CD4-positive, alpha-beta T cell treated with Interleukin-17A for 1 hour (primary cell): Measurements from ENCODE around the gene CLBA1.

ENCODE experiments used
- DNase-seq: peaks from one replicate; pipeline ENCODE4 v3.0.0-alpha.2; 2020

CLBA1 gene

DNA sequence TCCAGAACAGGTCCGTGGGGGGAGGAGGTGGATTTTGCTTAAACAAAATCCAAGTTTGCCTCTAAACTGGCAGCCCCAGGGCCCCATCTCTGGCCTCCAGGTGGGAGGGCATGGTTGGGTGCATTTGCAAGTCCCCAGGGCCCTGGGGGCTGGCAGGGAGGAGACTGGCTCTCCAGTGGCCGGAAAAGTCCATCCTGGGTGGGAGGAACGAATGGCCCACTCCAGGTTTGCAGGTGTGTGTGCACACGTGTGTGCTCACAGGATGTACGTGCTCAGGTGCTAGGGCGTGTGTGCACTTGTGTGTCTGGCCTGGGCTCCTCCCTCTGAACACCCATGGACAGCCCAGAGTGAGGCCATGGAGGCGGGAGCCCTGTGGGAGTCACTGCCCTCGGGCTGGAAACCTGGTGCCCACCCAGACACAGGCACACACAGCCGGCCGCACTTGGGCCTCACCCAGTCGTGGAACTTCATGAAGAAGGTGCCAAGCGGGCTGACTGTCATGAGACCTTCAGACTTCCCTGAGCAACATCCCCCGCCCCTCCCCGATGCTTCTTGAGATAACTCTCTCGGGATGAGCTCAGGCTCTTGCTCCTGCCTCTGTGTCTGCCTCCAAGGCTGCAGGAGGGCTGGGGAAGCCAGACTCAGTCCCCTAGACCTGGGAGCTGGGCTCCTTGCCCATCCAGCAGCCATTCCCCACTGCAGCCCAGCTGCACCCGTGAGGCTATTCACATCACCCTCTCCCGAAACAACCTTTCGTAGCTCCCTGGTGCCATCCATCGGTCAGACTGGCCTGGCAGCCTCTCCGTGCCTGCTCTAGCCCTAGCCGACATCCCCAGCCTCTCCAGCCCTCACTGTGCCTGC is 16.8 kb upstream of the CLBA1 start:
- DNase-seq, result no peak

DNA sequence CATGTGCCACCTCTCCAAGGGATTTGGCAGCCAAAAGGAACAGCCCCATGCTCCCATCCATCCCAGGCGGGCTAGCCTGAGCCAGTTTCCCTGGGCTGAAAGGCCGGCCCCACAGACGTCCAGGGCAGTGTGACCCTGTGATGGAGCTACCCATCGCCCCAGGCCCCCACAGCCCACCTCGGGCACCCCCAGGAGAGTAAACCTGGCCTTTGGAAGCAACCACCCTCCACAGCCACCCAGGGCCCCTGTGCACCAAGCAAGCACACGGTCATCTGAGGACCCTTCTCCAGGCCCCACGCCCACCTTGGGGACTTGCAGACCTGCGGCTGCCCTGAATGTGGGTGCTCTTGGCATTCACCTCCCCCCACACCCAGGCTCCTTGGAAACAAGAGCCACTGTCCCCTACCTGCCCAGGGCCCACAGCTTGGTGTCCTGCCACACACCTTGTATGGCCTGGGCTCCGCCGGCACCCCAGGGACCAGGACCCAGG is 15.8 kb upstream of the CLBA1 start:
- DNase-seq, result no peak

DNA sequence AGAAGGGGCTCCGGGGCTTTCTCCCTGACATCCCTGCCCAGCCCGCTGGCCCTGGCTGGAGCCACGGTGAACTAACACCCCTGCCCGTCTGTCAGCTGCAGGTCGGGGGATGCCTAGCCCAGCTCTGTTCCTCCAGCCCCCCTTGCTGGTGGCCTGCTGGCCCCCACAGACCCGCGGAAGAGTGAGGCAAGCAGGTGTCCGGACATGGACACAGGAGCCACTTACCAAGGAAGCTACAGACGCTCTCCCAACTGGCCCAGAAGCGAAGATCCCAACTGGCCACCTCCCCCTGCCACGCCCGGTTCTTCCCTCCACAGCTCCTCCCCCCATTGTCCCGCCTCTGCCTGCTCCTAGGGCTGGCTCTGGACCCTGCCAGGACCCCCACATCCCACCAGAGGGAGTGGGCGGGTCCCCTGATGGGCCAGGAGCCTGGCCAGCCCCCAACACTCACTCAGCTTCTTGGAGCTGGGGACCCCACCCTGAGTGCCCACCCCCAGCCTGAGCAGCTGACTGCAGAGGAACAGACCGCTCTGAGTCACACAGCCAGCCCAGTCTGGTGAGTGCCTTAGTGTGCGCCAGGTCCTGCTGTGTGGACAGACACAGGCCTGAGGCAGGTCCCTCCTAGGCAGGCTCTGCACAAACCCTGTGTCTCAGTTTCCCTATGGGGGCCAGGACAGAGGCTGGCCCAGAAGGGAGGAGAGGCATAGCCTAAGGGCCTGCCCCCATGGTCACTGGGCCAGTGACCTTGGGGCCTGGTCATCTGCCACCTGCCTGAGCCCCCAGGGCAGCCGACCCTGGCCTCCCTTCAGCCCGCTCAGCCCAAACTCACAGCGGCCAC is 15.1 kb upstream of the CLBA1 start:
- DNase-seq, result no peak

GRCh38 chr14:104971447-104972240 is 13.9 kb upstream of the CLBA1 start:
- no peak for DNase-seq

DNA sequence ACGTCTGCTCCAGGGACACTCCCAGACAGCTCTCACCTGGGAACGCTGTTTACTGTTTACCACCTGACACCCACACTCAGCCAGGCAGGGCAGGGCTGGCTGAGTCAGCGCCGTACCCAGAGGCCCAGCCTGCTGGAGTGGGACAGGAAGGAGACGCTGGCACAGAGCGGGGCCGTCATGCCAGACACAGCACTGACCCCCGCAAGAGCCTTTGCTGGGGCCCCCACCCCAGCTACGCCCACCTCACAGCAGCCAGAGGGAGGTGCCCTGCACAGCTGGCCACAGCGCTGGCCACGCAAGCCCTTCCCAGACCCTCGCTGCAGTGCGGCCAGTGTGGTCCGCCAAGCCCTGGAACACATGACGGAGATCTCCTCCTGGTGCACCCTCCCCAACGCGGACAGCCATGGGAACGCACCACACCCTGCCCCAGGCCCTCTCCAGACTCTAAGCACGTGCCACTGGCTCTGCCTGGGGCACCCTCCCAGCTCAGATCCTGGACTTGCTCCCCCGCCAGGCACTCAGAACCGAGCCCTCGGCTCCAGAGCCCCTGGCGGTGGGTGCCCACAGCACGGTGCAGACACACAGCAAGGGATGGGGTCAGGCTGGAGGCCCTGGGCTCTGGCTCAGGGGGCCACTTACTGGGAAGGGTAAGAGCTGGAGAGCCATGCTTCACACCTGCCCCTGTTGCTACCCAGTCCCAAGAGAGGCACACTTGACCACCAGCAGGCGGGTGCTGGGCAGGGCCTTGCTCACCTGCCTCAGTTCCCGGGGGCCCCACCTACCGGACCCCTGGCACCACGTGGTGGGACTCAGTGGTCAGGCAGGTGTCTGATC is 13.1 kb upstream of the CLBA1 start:
- no peak for DNase-seq

GRCh38 chr14:104973135-104973384 is 12.5 kb upstream of the CLBA1 start:
- DNase-seq, result no peak

GRCh38 chr14:104973385-104974145 is 12.0 kb upstream of the CLBA1 start:
- no peak for DNase-seq

- no peak for DNase-seq
Observed at GRCh38 chr14:104974146-104974541, 11.4 kb upstream of the CLBA1 start.

DNA sequence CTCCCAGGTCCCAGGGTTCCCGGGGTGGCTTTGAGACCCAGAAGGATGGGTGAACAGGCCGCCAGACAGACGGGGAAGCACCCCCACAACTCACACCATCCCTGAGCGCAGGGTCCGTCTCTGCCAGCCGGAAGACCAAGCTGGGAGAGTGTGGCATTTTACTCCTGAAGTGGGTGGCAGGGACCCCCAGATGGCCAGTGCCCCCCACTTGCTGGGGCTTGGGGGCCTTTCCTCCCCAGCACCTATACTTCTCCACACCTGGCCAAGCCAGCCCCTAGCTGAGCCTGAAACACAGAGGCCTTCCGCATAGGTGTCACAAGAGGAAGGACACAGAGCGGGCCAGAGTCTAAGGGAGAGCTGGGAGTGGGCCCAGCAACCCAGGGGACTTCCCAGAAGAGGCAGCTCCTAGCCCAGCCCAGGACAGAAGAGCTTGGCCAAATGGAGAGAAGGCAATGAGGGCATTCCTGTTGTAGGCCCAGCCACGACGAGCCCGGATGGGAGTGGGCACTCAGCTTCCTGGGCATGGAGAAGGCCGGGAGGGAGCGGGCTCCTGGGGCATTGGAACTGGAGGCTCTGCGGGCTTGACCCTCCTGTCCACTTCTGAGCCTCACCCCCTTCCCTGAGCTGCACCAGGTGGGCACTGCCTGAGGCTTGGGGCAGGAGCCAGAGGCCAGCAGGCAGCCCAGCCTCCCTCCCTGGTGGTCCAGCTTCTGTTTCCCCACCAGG is 10.8 kb upstream of the CLBA1 start:
- DNase-seq, result no peak

- peak; percentile 28 for DNase-seq
Observed at GRCh38 chr14:104975481-104976197, 9.9 kb upstream of the CLBA1 start.

GRCh38 chr14:104976198-104977007 is 9.2 kb upstream of the CLBA1 start:
- peak; percentile 89 for DNase-seq

- no peak for DNase-seq
Observed at GRCh38 chr14:104977008-104977680, 8.4 kb upstream of the CLBA1 start.

- DNase-seq, result peak; percentile 50
Observed at GRCh38 chr14:104977681-104978653, 7.6 kb upstream of the CLBA1 start, which contains the start of gene AHNAK2. Gene AHNAK2, minus strand, starts transcription at chr14:104978374. Its CDS starts 137 bp downstream, at chr14:104978237.

- DNase-seq, result no peak
Observed at GRCh38 chr14:104978746-104979691, 6.6 kb upstream of the CLBA1 start.

DNA sequence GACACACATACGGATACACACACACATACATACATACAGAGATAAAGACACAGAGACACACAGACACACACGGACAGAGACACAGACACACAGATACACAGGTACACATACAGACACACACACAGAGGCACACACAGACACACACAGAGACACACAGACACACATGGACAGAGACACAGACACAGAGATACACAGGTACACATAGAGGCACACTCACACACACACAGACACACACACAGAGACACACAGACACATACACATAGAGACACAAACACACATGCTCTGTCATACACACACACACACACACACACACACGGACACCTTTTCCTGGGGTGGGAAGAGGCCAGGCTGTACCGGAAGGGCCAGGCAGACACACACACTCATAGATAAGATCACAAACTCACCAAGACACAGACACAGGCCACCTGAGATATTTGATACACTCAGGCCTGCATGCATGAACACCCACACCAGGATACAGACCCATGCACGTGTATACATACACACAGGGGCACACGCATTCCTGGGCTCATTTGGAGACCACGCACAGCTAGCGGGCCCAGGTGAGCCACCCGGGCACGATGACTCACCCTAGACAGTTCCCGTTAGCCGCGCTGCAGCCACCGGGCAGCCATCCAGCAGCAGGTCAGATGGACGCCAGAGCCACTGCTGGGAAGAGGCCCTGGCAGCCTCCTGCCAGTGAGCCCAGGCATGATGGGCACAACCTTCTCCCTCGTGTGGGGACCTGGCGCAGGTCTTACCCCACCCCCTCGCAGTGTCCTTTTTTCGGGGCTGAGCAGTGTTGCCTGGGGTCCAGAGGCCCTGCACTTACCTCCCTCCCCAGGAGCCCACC is 5.6 kb upstream of the CLBA1 start:
- DNase-seq, result no peak
